Measurements from ENCODE around the gene THOC5. TPM values are rescaled to one million over a fixed set of nuclear protein-coding genes. Genes with fewer than 3 reads are reported as not detected.

Gene THOC5
- total RNA-seq, 1 donor from 2014 or later: 76.4 TPM

GRCh38 chr22:29484642-29485041 is 68.9 kb downstream of the THOC5 start:
- H3K9me3 Mint-ChIP-seq (ENCODE audit: unreplicated experiment): no peaks in the 10 kb centered on the region
- H3K27me3 Mint-ChIP-seq (ENCODE audit: unreplicated experiment): peaks cover 13% of the 10 kb centered on the region

DNA sequence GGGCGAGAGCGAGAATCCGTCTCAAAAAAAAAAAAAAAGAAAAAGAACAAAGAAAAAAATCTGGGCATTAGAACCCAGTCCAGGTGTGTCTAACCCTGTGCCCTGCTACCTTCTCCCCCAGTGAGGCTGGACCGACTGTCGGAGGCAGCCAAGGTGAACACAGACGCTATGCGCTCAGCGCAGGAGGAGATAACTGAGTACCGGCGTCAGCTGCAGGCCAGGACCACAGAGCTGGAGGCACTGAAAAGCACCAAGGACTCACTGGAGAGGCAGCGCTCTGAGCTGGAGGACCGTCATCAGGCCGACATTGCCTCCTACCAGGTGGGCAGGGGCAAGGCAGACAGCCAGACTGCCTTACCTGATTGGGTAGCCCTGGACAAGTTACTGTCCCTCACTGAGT is 70.3 kb downstream of the THOC5 start:
- no peaks in the 10 kb centered on the region for H3K9me3 Mint-ChIP-seq (ENCODE audit: unreplicated experiment)
- TF ChIP-seq, protein P1, sequence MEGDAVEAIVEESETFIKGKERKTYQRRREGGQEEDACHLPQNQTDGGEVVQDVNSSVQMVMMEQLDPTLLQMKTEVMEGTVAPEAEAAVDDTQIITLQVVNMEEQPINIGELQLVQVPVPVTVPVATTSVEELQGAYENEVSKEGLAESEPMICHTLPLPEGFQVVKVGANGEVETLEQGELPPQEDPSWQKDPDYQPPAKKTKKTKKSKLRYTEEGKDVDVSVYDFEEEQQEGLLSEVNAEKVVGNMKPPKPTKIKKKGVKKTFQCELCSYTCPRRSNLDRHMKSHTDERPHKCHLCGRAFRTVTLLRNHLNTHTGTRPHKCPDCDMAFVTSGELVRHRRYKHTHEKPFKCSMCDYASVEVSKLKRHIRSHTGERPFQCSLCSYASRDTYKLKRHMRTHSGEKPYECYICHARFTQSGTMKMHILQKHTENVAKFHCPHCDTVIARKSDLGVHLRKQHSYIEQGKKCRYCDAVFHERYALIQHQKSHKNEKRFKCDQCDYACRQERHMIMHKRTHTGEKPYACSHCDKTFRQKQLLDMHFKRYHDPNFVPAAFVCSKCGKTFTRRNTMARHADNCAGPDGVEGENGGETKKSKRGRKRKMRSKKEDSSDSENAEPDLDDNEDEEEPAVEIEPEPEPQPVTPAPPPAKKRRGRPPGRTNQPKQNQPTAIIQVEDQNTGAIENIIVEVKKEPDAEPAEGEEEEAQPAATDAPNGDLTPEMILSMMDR (IDR thresholded peaks at IDR 0.05; ENCODE audit: unreplicated experiment): no peak
- peaks cover 12% of the 10 kb centered on the region for H3K36me3 Mint-ChIP-seq (ENCODE audit: low read depth, unreplicated experiment)
- H3K4me3 Mint-ChIP-seq (ENCODE audit: unreplicated experiment): no peak overlapping the region
- H3K27ac Mint-ChIP-seq (ENCODE audit: unreplicated experiment): no peak overlapping the region
- peaks cover 26% of the 10 kb centered on the region for H3K4me1 Mint-ChIP-seq (ENCODE audit: unreplicated experiment)
- peaks cover 19% of the 10 kb centered on the region for H3K27me3 Mint-ChIP-seq (ENCODE audit: unreplicated experiment)
- DNase-seq (ENCODE audit: low spot score): no peak

More at GRCh38 chr22:29484642-29485041, 68.9 kb downstream of the THOC5 start:
- H3K36me3 Mint-ChIP-seq (ENCODE audit: low read depth, unreplicated experiment): peaks cover 22% of the 10 kb centered on the region
- no peak overlapping the region for H3K4me3 Mint-ChIP-seq (ENCODE audit: unreplicated experiment)
- DNase-seq (ENCODE audit: low spot score): no peak
- TF ChIP-seq, protein P1 (IDR thresholded peaks at IDR 0.05; ENCODE audit: unreplicated experiment): no peak
- peaks cover 13% of the 10 kb centered on the region for H3K4me1 Mint-ChIP-seq (ENCODE audit: unreplicated experiment)
- no peak overlapping the region for H3K27ac Mint-ChIP-seq (ENCODE audit: unreplicated experiment)

DNA sequence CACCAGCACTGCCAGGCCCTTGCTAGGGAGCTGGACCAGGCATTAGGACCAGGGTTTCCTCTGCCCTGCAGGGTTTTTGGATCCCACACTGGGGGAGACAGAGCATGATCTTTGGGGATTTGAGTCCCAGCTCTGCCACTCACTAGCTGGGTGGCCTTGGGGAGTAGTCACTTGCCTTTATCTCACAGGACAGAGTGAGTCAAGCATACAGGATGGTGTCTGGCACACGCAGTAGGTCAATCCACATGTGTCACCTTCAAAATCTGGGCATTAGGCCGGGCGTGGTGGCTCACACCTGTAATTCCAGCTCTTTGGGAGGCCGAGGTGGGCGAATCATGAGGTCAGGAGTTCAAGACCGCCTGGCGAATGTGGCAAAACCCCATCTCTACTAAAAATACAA is 70.8 kb downstream of the THOC5 start:
- Mint-ChIP-seq H3K36me3 (ENCODE audit: low read depth, unreplicated experiment) (peaks cover 11% of the 10 kb centered on the region), H3K9me3 (ENCODE audit: unreplicated experiment) (no peaks in the 10 kb centered on the region), H3K4me1 (ENCODE audit: unreplicated experiment) (peaks cover 26% of the 10 kb centered on the region), H3K4me3 (ENCODE audit: unreplicated experiment) (no peak overlapping the region), H3K27ac (ENCODE audit: unreplicated experiment) (no peak overlapping the region), H3K27me3 (ENCODE audit: unreplicated experiment) (peaks cover 19% of the 10 kb centered on the region)
- TF ChIP-seq, protein P1 (IDR thresholded peaks at IDR 0.05; ENCODE audit: unreplicated experiment): no peak
- no peak for DNase-seq (ENCODE audit: low spot score)

GRCh38 chr22:29482253-29482652 is 71.3 kb downstream of the THOC5 start:
- Mint-ChIP-seq H3K4me1 (ENCODE audit: unreplicated experiment) (peaks cover 26% of the 10 kb centered on the region), H3K27ac (ENCODE audit: unreplicated experiment) (no peak overlapping the region), H3K9me3 (ENCODE audit: unreplicated experiment) (no peaks in the 10 kb centered on the region), H3K36me3 (ENCODE audit: low read depth, unreplicated experiment) (peaks cover 9% of the 10 kb centered on the region), H3K27me3 (ENCODE audit: unreplicated experiment) (peaks cover 20% of the 10 kb centered on the region), H3K4me3 (ENCODE audit: unreplicated experiment) (peak overlapping the region; percentile 90)
- no peak for DNase-seq (ENCODE audit: low spot score)
- TF ChIP-seq, protein P1 (IDR thresholded peaks at IDR 0.05; ENCODE audit: unreplicated experiment): no peak

- peak; percentile 25 for DNase-seq (ENCODE audit: low spot score)
- Mint-ChIP-seq H3K4me1 (ENCODE audit: unreplicated experiment) (peaks cover 27% of the 10 kb centered on the region), H3K4me3 (ENCODE audit: unreplicated experiment) (peak overlapping the region; percentile 90), H3K9me3 (ENCODE audit: unreplicated experiment) (no peaks in the 10 kb centered on the region), H3K27ac (ENCODE audit: unreplicated experiment) (peak overlapping the region; percentile 37), H3K36me3 (ENCODE audit: low read depth, unreplicated experiment) (peaks cover 12% of the 10 kb centered on the region), H3K27me3 (ENCODE audit: unreplicated experiment) (peaks cover 22% of the 10 kb centered on the region)
- TF ChIP-seq, protein P1 (IDR thresholded peaks at IDR 0.05; ENCODE audit: unreplicated experiment): no peak
These were observed 72.1 kb downstream of the THOC5 start for GRCh38 chr22:29481265-29482000.
